SK-N-SH (cell line): ENCODE results near the gene DYNC2LI1.

Experiments used
- EP300 ChIP-seq, 2 experiments: IDR thresholded peaks; 2 replicates each; pipeline versions ENCODE4 v1.4.0 to v1.6.1; 2012; ENCODE audit warnings: borderline replicate concordance in 1 of 2, low read depth in 1 of 2, low read length in 1 of 2
- EZH2phosphoT487 ChIP-seq: fragments of 200-600 bp; sonication (generic); IDR thresholded peaks from 2 replicates; pipeline ENCODE4 v1.6.1; 2017; ENCODE audit warnings: low read depth, mixed run types, mild to moderate bottlenecking, antibody characterized with exemption, moderate library complexity, borderline replicate concordance
- JUND ChIP-seq: IDR thresholded peaks from 2 replicates; pipeline ENCODE4 v1.4.0; 2012
- POLR2AphosphoS5 ChIP-seq: IDR thresholded peaks from 2 replicates; pipeline ENCODE4 v1.6.1; 2012; ENCODE audit warnings: low read depth, low read length
- RCOR1 ChIP-seq: fragments of 150-350 bp; IDR thresholded peaks from 2 replicates; pipeline ENCODE4 v1.6.1; 2017; ENCODE audit warnings: antibody characterized with exemption, low read length
- TAF1 ChIP-seq: IDR thresholded peaks from 2 replicates; pipeline ENCODE4 v1.6.1; 2012; ENCODE audit warnings: low read depth, mild to moderate bottlenecking, low read length, moderate library complexity, borderline replicate concordance
- TEAD4 ChIP-seq: IDR thresholded peaks from 2 replicates; pipeline ENCODE4 v1.4.0; 2012; ENCODE audit warnings: mild to moderate bottlenecking, borderline replicate concordance; ENCODE audit not compliant: insufficient read depth
- YY1 ChIP-seq: IDR thresholded peaks from 2 replicates; pipeline ENCODE4 v1.4.0; 2012; ENCODE audit warnings: low read depth, mild to moderate bottlenecking
- TF ChIP-seq, protein P1 (sequence below): fragments of 200-600 bp; sonication (generic); IDR thresholded peaks from 2 replicates; pipeline ENCODE4 v1.6.1; 2017; ENCODE audit warnings: antibody characterized with exemption, mild to moderate bottlenecking, moderate library complexity

- TF ChIP-seq, protein P1, sequence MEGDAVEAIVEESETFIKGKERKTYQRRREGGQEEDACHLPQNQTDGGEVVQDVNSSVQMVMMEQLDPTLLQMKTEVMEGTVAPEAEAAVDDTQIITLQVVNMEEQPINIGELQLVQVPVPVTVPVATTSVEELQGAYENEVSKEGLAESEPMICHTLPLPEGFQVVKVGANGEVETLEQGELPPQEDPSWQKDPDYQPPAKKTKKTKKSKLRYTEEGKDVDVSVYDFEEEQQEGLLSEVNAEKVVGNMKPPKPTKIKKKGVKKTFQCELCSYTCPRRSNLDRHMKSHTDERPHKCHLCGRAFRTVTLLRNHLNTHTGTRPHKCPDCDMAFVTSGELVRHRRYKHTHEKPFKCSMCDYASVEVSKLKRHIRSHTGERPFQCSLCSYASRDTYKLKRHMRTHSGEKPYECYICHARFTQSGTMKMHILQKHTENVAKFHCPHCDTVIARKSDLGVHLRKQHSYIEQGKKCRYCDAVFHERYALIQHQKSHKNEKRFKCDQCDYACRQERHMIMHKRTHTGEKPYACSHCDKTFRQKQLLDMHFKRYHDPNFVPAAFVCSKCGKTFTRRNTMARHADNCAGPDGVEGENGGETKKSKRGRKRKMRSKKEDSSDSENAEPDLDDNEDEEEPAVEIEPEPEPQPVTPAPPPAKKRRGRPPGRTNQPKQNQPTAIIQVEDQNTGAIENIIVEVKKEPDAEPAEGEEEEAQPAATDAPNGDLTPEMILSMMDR, result no peak
- TF ChIP-seq RCOR1, result no peak
- no peak for TF ChIP-seq POLR2AphosphoS5
- TF ChIP-seq TEAD4, result no peak
- no peak for TF ChIP-seq EZH2phosphoT487
- TF ChIP-seq EP300 (IDR thresholded peaks at IDR 0.05; ENCODE audit: borderline replicate concordance in 1 of 2, low read depth in 1 of 2, low read length in 1 of 2), result no peak
- TF ChIP-seq JUND, result no peak
- TF ChIP-seq TAF1, result no peak
- no peak for TF ChIP-seq YY1
These were observed 38.2 kb downstream of the DYNC2LI1 start for GRCh38 chr2:43812006-43812405.
